Cortex of kidney (tissue), 1 donor: Measurements from ENCODE around the gene RLN2.

Source experiments
- DNase-seq: peaks from one replicate; lab custom pipeline; 2025; lab: John Stamatoyannopoulos, UW

RLN2 gene

DNA sequence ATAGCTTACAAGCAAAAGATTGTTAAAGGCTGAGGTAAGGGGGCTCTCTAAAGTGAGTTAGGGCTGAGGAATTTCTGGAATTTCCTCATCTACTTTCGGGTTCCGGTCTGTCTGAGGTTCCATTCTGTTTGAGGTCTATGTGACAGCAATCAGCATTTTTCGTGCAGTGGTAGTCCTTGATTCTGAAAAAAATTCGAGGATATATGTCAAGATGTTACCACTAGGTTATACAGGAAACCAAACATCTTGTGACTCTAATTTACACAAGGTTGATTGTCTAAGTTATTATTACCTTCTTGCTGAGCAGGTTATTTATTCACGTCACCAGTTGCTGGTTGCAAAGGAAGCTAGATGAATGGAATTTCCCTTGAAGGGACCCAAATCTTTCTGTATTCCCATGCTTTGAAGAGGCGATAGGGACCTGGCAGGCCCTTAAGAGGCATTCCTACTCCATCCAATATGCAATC lies 35.2 kb downstream of the RLN2 start:
- DNase-seq = no peak

DNA sequence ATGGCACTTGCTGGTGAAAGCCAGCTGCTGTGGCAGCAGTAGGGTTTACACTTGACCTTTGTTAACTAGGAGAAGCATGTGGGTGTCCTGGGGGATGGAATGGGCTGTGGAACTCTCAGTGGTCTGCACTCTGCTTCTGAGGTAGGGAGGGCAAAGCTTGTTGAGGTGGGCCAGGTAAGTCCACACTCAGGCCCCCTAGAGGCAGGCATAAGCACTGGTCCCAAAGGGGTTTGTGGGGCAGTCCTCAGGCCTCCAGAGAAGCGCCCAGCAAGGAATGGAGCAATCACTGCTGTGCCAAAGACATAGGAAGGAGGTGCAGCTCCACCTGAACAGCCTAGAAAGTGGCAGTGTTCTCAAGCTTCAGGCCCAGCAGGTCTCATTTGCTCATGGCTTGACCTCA lies 38.6 kb downstream of the RLN2 start:
- DNase-seq = no peak

- no peak for DNase-seq
These were observed 40.3 kb downstream of the RLN2 start for GRCh38 chr9:5264219-5264595.

- DNase-seq = no peak
These were observed 40.9 kb downstream of the RLN2 start for GRCh38 chr9:5263351-5264218.
